ENCODE data around the gene SSUH2.
"Not testable (repeated sequence)": the region's sequence is repeated elsewhere in the genome, so short reads cannot be mapped to it uniquely, and the experiment has no call there.

The SSUH2 gene, protein sequence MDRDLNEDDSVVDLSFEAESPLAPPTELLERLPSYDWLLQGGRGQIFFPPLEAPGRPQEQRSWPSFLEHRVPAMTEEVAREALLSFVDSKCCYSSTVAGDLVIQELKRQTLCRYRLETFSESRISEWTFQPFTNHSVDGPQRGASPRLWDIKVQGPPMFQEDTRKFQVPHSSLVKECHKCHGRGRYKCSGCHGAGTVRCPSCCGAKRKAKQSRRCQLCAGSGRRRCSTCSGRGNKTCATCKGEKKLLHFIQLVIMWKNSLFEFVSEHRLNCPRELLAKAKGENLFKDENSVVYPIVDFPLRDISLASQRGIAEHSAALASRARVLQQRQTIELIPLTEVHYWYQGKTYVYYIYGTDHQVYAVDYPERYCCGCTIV

GRCh38 chr3:8644748-8645390, at the start of gene SSUH2:
Gene SSUH2, minus strand, starts transcription at chr3:8644798. Its CDS starts 40 bp downstream, at chr3:8644758.
- Mint-ChIP-seq H3K27me3 (peaks cover 7% of the 10 kb centered on the region), H3K27ac (no peak within 1 kb of the TSS), H3K4me1 (no peaks in the 10 kb centered on the region), H3K9me3 (no peaks in the 10 kb centered on the region), H3K4me3 (no peak within 1 kb of the TSS), H3K36me3 (no peaks in the 10 kb centered on the region)
- DNase-seq: no peak
- CTCF ChIA-PET: interaction anchor here (1.1 kb wide), 1 partner anchor 19 kb away, joined by 3 read pairs; no protein-coding TSS in a partner anchor

DNA sequence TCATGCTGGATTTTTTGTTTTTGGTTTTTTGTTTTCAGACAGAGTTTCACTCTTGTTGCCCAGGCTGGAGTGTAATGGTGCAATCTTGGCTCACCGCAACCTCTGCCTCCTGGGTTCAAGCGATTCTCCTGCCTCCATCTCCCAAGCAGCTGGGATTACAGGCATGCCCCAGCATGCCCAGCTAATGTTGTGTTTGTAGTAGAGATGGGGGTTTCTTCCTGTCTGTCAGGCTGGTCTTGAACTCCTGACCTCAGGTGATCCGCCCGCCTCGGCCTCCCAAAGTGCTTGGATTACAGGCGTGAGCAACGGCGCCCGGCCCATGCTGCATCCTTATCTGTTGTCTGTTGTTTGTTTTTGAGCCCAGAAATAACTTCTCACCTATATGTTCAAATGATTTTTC, 46.7 kb upstream of the SSUH2 start:
- H3K4me1 Mint-ChIP-seq, H3K9me3 Mint-ChIP-seq, CTCF ChIA-PET, H3K4me3 Mint-ChIP-seq, H3K36me3 Mint-ChIP-seq, DNase-seq, H3K27me3 Mint-ChIP-seq, H3K27ac Mint-ChIP-seq: not testable (repeated sequence)

GRCh38 chr3:8684992-8685391, 40.4 kb upstream of the SSUH2 start:
- H3K4me1 Mint-ChIP-seq, H3K27me3 Mint-ChIP-seq, H3K9me3 Mint-ChIP-seq, H3K36me3 Mint-ChIP-seq, DNase-seq, H3K27ac Mint-ChIP-seq, H3K4me3 Mint-ChIP-seq, CTCF ChIA-PET: not testable (repeated sequence)

GRCh38 chr3:8682850-8683574, 38.4 kb upstream of the SSUH2 start:
- H3K4me1 Mint-ChIP-seq, CTCF ChIA-PET, H3K27me3 Mint-ChIP-seq, H3K4me3 Mint-ChIP-seq, DNase-seq, H3K27ac Mint-ChIP-seq, H3K36me3 Mint-ChIP-seq, H3K9me3 Mint-ChIP-seq: not testable (repeated sequence)

- H3K4me3 Mint-ChIP-seq, DNase-seq, H3K27ac Mint-ChIP-seq, H3K27me3 Mint-ChIP-seq, CTCF ChIA-PET, H3K36me3 Mint-ChIP-seq, H3K9me3 Mint-ChIP-seq, H3K4me1 Mint-ChIP-seq: not testable (repeated sequence)
Measured at GRCh38 chr3:8681881-8682538, 37.4 kb upstream of the SSUH2 start.

DNA sequence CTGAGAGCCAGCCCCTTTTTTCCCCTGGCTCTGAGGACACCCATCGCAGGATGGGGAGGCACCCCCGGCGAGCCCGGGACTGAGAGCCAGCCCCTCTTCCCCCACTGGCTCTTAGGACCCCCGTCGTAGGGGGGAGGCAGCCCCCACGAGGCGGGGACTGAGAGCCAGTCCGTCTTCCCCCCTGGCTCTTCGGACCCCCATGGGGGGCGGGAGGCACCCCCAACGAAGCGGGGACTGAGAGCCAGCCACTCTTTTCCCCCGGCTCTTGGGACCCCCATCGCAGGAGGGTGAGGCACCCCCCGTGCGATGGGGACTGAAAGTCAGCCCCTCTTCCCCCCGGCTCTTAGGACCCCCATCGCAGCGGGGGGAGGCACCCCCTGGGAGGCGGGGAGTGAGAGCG, 36.8 kb upstream of the SSUH2 start:
- H3K9me3 Mint-ChIP-seq: no peaks in the 10 kb centered on the region
- H3K27me3 Mint-ChIP-seq: no peaks in the 10 kb centered on the region
- no peaks in the 10 kb centered on the region for H3K36me3 Mint-ChIP-seq
- no peaks in the 10 kb centered on the region for H3K4me1 Mint-ChIP-seq
- DNase-seq: no peak
- CTCF ChIA-PET: no interaction called here
- no peak overlapping the region for H3K4me3 Mint-ChIP-seq
- no peak overlapping the region for H3K27ac Mint-ChIP-seq

GRCh38 chr3:8679817-8680553, 35.4 kb upstream of the SSUH2 start:
- H3K36me3 Mint-ChIP-seq, DNase-seq, H3K9me3 Mint-ChIP-seq, H3K27me3 Mint-ChIP-seq, H3K27ac Mint-ChIP-seq, H3K4me1 Mint-ChIP-seq, CTCF ChIA-PET, H3K4me3 Mint-ChIP-seq: not testable (repeated sequence)

DNA sequence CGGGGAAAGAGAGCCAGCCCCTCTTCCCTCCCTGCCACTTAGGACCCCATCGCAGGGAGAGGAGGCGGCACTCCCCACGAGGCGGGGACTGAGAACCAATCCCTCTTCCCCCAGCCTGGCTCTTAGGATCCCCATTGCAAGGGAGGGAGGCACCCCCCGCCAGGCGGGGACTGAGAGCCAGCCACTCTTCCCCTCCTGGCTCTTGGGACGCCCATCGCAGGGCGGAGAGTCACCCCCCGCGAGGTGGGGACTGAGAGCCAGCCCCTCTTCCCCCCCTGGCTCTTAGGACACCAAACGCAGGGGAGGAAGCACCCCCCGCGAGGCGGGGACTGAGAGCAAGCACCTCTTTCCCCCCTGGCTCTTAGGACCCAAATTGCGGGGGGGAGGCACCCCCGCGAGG, 34.2 kb upstream of the SSUH2 start:
- H3K36me3 Mint-ChIP-seq: no peaks in the 10 kb centered on the region
- CTCF ChIA-PET: no interaction called here
- DNase-seq: no peak
- H3K4me1 Mint-ChIP-seq: no peaks in the 10 kb centered on the region
- no peak overlapping the region for H3K27ac Mint-ChIP-seq
- H3K27me3 Mint-ChIP-seq: no peaks in the 10 kb centered on the region
- no peaks in the 10 kb centered on the region for H3K9me3 Mint-ChIP-seq
- no peak overlapping the region for H3K4me3 Mint-ChIP-seq

GRCh38 chr3:8677258-8677657, 32.7 kb upstream of the SSUH2 start:
- H3K4me3 Mint-ChIP-seq, CTCF ChIA-PET, H3K9me3 Mint-ChIP-seq, DNase-seq, H3K4me1 Mint-ChIP-seq, H3K36me3 Mint-ChIP-seq, H3K27ac Mint-ChIP-seq, H3K27me3 Mint-ChIP-seq: not testable (repeated sequence)

DNA sequence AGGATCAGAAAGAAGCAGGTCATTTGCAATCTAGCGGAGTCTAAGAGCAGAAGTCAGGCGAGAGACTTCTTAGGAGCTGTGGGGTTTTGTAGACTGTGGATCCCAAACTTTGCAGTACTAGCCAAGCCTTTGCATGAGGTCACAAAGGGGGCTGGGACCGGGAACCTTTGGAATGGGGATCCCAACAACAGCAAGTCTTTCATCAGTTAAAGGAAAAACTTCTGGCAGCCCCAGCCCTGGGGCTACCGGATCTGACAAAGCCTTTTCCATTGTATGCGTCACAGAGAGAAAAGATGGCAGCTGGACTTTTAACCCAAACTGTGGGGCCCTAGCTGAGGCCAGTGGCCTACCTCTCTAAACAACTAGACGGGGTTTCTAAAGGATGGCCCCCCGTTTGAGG, 31.0 kb upstream of the SSUH2 start:
- CTCF ChIA-PET, H3K27me3 Mint-ChIP-seq, H3K4me3 Mint-ChIP-seq, H3K4me1 Mint-ChIP-seq, H3K36me3 Mint-ChIP-seq, DNase-seq, H3K27ac Mint-ChIP-seq, H3K9me3 Mint-ChIP-seq: not testable (repeated sequence)

GRCh38 chr3:8673083-8673737, 28.6 kb upstream of the SSUH2 start:
- Mint-ChIP-seq H3K27me3 (no peaks in the 10 kb centered on the region), H3K36me3 (no peaks in the 10 kb centered on the region), H3K4me1 (no peaks in the 10 kb centered on the region), H3K9me3 (no peaks in the 10 kb centered on the region), H3K4me3 (no peak overlapping the region), H3K27ac (no peak overlapping the region)
- CTCF ChIA-PET: no interaction called here
- DNase-seq: no peak

- Mint-ChIP-seq H3K9me3 (no peaks in the 10 kb centered on the region), H3K27me3 (peaks cover 13% of the 10 kb centered on the region), H3K4me1 (no peaks in the 10 kb centered on the region), H3K36me3 (no peaks in the 10 kb centered on the region), H3K4me3 (no peak overlapping the region), H3K27ac (no peak overlapping the region)
- no peak for DNase-seq
- CTCF ChIA-PET: no interaction called here
Measured at GRCh38 chr3:8669019-8669418, 24.4 kb upstream of the SSUH2 start.

GRCh38 chr3:8668216-8668615, 23.6 kb upstream of the SSUH2 start:
- H3K27me3 Mint-ChIP-seq: peaks cover 13% of the 10 kb centered on the region
- H3K27ac Mint-ChIP-seq: no peak overlapping the region
- no peaks in the 10 kb centered on the region for H3K9me3 Mint-ChIP-seq
- CTCF ChIA-PET: no interaction called here
- H3K4me3 Mint-ChIP-seq: no peak overlapping the region
- no peaks in the 10 kb centered on the region for H3K4me1 Mint-ChIP-seq
- H3K36me3 Mint-ChIP-seq: no peaks in the 10 kb centered on the region
- no peak for DNase-seq

Data from activated naive CD4-positive, alpha-beta T cell treated with anti-CD3 and anti-CD28 coated beads, Interleukin-2, amount 10 ng/mL, durations not matched to agents 7 days and 5 days (primary cell).